ENCODE measurements around the gene TARBP1. TPM values are rescaled to one million over a fixed set of nuclear protein-coding genes. Genes with fewer than 3 reads are reported as not detected.

Gene TARBP1
- total and polyA plus RNA-seq, 2 of the 13 experiments (the other 11 are each of a cell fraction or from before 2014, with no cell fraction given) = 37.7 to 67.0 TPM

DNA sequence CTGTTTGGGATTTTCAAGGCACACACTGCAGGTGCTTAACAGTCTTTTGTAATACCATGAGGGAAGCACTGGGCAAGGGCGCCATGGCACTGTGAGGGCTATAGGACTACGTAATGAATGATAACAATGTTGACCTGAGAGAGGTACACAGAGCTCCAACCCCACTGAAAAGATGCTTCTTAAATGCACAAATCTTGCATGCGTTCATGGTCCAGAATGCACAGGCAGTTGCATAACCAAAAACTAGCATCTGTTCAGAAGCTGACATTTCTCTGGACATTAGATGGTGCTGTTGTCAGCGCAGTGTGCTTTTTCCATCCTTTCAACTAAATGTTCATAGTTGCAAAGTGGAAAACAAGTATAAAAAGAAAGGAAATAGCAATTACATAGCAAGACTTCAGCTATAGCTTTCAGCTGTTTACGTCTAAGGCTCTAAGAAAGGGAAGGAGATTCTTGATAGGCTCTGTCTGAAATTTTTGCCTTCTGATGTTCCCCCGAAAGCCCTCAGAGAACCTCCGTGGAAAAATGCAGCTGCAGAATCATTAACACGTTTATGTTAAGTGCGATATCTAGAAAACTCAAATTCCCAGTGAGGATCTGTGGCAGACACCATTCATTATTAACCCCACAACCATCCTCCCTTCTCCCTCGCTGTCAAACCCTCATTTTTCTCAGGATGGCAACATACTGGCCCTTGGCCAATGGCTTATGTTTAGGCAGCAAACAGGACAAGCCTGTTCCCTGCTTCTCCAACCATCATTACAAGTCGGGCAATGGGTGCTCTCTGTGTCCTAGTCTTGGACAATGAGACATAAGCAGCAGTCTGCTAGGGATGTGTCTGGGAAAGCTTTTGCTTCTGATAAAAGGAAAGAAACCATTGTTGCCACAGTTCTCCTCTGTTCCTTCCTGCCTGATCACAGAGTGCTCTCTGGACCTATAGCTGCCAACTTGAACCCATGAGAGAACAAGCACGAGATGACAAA lies 8.2 kb upstream of the TARBP1 start (continued):
- TF ChIP-seq SOX13 (IDR thresholded peaks at IDR 0.05) (no peak), SOX13 (CRISPR knock-in tag; conservative IDR thresholded peaks at IDR 0.05 in 1 of 2, IDR thresholded peaks at IDR 0.05 in 1 of 2) (peak in 1 of 2 experiments; percentile 52; a peak in 2 of 4 replicates), ZBTB21 (CRISPR knock-in tag; IDR thresholded peaks at IDR 0.05) (no peak), ZFP82 (CRISPR knock-in tag; IDR thresholded peaks at IDR 0.05; ENCODE audit: borderline replicate concordance) (no peak), ZSCAN9 (CRISPR knock-in tag; IDR thresholded peaks at IDR 0.05; ENCODE audit: borderline replicate concordance) (no peak; the same call in 1 of the 2 replicates), KAT2B (IDR thresholded peaks at IDR 0.05; ENCODE audit: borderline replicate concordance, low read depth, low read length) (no peak), FOXC1 (CRISPR knock-in tag; IDR thresholded peaks at IDR 0.05; ENCODE audit: borderline replicate concordance) (no peak), NFKBIZ (CRISPR knock-in tag; IDR thresholded peaks at IDR 0.05) (no peak), ELF3 (CRISPR knock-in tag; IDR thresholded peaks at IDR 0.05) (peak; percentile 35; the same call in 1 of the 2 replicates), SP1 (IDR thresholded peaks at IDR 0.05) (no peak), SP1 (CRISPR knock-in tag; IDR thresholded peaks at IDR 0.05) (no peak), NR2F6 (IDR thresholded peaks at IDR 0.05) (no peak), NR2F6 (CRISPR knock-in tag; IDR thresholded peaks at IDR 0.05) (no peak), BCL6 (CRISPR knock-in tag; IDR thresholded peaks at IDR 0.05) (peak; percentile 29; the same call in 1 of the 2 replicates), ZNF576 (CRISPR knock-in tag; IDR thresholded peaks at IDR 0.05) (no peak), ZNF567 (CRISPR knock-in tag; IDR thresholded peaks at IDR 0.05; ENCODE audit: borderline replicate concordance) (no peak), HNF4A (CRISPR knock-in tag; IDR thresholded peaks at IDR 0.05) (peak; percentile 73), ZNF136 (CRISPR knock-in tag; IDR thresholded peaks at IDR 0.05; ENCODE audit: low read depth) (no peak), MBD4 (IDR thresholded peaks at IDR 0.05; ENCODE audit: borderline replicate concordance, low read length) (no peak), ZZZ3 (CRISPR knock-in tag; IDR thresholded peaks at IDR 0.05; ENCODE audit: borderline replicate concordance) (no peak), HMGXB4 (CRISPR knock-in tag; IDR thresholded peaks at IDR 0.05; ENCODE audit: borderline replicate concordance in 1 of 2, low read depth in 1 of 2) (peak; percentile 32 to 59; a peak in 2 of 4 replicates), ZSCAN5A (CRISPR knock-in tag; IDR thresholded peaks at IDR 0.05; ENCODE audit: borderline replicate concordance) (no peak)
- TF ChIP-seq, protein P1, sequence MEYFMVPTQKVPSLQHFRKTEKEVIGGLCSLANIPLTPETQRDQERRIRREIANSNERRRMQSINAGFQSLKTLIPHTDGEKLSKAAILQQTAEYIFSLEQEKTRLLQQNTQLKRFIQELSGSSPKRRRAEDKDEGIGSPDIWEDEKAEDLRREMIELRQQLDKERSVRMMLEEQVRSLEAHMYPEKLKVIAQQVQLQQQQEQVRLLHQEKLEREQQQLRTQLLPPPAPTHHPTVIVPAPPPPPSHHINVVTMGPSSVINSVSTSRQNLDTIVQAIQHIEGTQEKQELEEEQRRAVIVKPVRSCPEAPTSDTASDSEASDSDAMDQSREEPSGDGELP (IDR thresholded peaks at IDR 0.05; ENCODE audit: borderline replicate concordance, low read depth) = peak; percentile 44; the same call in 1 of the 2 replicates
